OCI-LY1 (cell line): ENCODE results near the gene RASA3.

Source experiments
- CTCF ChIP-seq: fragments of 200-600 bp; sonication (generic), shearing (Covaris generic); IDR thresholded peaks from 2 replicates; pipeline ENCODE4 v1.5.1; 2017; ENCODE audit warnings: mild to moderate bottlenecking, antibody characterized with exemption, low read length, moderate library complexity, mixed read lengths
- EZH2 ChIP-seq: fragments of 200-600 bp; sonication (generic), shearing (Covaris generic); IDR thresholded peaks from 2 replicates; pipeline ENCODE4 v1.8.0; 2017; ENCODE audit warnings: borderline replicate concordance, mixed run types, mild to moderate bottlenecking, antibody characterized with exemption, low read length, moderate library complexity, mixed read lengths

DNA sequence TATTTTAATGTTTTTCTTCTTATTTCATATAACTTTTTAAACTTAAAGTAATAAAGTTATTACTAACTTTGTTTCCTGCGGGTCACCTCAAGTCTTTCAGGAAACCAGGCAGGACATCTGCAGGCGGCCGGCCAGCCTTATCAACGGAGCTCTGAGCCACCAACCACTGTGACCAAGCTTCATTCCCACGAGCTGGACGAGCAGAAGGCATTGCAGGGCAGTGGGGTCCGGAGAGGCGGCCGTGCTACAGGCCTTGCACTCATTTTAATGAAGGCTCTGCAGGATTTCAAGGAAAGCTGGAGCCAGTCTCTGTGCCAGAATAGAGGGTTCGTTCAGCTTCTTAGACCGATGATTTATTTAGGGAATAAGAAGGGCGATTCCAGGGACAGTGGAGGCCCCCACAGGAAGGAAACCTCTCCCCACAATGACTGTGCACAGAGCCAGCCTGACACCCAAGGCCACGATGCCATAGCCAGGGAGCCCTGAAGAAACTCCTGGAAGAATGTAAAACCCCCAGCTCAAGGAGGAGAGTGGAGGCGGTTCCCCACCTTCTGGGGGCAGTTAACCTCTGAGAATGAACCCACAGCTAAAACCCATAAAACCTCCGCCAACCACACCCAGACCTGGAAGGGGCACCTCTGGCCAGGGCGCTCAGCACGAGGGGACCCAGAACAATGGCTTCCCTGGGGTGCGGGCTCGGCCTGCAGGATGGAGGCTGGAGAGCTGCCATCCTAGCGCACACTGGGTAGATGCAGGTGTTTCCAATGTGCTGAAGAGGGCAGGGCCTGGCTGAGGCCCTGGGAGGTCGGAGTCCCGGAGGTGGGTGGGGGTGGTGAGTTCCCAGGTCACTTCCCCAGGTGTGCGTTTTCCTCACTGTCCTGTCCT lies 75.0 kb downstream of the RASA3 start:
- TF ChIP-seq CTCF (no peak), EZH2 (no peak)
